GM12873 (cell line): Measurements from ENCODE around the gene LAMB1.

Experiments
- TF ChIP-seq, protein P1 (sequence below): IDR thresholded peaks from 2 replicates; pipeline ENCODE4 v1.5.1; 2012; ENCODE audit warnings: low read depth, mild to moderate bottlenecking, moderate library complexity, low read length, control low read depth; ENCODE audit not compliant: insufficient read depth; ENCODE audit errors: missing control alignments

Gene LAMB1

DNA sequence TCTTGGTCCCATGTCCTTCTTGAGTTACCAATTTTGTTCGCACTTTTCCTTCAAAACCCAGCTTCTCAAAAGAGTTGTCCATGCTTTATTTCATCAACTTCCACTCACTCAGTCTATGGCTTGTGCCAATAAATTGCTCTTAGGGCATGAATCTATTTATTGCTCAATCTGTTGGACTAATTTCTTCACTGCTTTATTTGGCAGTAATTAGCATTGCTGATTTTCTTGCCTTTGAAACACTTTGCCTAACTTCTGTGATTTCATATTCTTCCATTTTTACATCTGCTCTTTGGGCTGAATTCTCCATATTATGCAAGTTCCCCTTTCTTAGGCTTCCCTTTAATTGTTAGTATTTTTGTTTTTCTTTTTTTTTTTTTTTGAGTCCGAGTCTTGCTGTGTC lies 95.2 kb downstream of the LAMB1 start:
- TF ChIP-seq, protein P1, sequence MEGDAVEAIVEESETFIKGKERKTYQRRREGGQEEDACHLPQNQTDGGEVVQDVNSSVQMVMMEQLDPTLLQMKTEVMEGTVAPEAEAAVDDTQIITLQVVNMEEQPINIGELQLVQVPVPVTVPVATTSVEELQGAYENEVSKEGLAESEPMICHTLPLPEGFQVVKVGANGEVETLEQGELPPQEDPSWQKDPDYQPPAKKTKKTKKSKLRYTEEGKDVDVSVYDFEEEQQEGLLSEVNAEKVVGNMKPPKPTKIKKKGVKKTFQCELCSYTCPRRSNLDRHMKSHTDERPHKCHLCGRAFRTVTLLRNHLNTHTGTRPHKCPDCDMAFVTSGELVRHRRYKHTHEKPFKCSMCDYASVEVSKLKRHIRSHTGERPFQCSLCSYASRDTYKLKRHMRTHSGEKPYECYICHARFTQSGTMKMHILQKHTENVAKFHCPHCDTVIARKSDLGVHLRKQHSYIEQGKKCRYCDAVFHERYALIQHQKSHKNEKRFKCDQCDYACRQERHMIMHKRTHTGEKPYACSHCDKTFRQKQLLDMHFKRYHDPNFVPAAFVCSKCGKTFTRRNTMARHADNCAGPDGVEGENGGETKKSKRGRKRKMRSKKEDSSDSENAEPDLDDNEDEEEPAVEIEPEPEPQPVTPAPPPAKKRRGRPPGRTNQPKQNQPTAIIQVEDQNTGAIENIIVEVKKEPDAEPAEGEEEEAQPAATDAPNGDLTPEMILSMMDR, result no peak

DNA sequence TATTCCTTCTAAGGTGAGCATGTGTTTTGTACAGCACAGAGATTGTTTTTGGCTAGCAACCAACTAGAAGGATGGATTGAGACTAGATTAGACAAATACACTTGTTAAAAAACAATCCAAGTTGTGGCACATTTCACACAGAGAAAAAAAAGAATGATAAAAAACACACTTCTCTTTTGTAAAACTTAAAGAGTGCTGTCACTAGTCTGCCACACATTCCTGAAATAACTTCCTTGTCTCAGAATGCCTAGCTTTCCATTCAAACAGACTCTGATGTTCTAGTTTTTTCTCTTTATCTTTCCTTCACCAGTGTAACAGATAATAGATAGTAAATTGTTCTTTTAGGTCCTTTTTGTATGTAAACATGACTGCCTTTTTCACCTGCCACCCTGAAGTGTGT lies 100.6 kb downstream of the LAMB1 start:
- TF ChIP-seq, protein P1, result no peak

DNA sequence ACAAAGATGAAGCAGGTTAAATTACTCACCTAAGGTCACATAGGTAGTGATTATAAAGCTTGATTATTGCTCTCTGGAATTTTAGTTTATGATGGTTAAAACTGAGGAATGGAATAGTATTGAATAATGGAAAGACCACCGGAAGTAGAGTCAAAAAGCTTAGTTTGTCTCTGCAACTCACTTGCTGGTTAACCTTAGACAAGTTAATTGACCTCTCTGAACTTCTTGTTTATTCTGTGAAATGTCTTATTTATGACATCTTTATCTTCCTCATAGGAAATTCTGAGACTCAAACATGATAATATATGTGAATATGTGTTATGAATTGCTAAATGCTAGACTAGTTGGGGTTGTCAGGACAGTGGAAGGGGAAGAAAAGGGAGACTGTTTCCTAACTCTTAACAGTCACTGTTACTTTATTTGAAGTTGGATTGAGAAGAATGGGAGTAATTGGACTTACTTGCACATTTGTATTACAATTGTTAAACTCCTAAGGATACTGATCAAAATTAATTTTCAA lies 102.4 kb downstream of the LAMB1 start:
- TF ChIP-seq, protein P1, result no peak

DNA sequence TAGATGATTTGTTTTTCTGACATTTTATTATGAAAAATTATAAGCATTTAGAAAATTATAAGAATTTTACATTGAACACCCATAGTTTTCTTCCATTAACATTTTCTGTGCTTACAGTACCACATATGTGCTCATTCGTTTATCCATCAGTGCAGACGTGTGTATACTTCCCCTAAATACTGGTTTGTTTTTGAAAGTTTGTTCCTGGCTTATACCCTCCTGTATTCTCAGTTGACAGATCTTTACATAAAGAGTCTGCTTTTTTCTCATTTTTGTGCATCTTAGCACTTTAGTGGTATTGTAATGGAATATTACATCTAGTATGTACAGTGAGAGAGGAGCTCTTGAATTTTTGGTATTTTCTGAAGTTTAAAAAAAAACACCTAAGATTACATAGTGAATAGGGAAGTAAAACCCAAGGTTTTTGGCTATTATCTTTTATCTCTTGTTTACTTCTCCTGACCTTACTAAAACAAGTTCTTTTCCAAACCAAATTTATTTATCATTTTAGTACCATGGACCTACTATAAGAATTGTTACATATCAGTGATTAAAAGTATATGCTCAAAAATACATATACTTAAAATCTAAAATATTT lies 103.9 kb downstream of the LAMB1 start:
- TF ChIP-seq, protein P1, result no peak

DNA sequence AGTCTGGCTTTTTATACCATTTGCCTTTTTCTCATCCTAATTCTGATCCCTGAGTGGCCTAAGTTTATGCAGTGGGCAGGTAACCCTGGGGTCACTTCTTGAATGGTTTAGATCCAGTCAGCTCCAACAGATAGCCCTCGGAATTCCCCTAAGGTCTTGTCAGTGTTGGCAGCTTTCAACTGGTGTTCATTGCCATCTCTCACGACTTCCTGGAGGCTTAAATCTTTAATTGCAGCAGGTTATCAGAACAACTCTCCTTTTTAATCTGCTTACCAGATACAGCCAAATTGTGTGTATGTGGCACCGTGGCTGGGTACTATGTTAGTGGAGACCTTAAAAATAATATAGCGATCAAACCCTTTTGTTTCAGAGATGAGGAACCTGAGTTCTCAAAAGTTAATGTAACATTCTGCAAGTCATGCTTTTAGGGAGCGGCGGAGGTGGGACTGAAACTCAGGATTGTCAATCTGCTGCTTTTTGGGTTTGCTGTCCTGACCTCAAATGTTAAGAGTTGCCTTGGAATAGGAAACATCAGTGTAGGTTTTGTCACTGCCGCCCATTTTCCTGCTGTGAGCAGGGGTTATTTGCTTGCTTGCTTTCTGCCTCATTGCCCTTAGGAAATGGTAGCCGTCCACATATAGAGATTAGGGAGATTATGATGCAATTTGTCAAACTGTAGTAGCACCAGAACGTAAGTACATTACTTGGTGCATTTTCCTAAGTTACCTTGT lies 111.2 kb downstream of the LAMB1 start:
- TF ChIP-seq, protein P1, result no peak

DNA sequence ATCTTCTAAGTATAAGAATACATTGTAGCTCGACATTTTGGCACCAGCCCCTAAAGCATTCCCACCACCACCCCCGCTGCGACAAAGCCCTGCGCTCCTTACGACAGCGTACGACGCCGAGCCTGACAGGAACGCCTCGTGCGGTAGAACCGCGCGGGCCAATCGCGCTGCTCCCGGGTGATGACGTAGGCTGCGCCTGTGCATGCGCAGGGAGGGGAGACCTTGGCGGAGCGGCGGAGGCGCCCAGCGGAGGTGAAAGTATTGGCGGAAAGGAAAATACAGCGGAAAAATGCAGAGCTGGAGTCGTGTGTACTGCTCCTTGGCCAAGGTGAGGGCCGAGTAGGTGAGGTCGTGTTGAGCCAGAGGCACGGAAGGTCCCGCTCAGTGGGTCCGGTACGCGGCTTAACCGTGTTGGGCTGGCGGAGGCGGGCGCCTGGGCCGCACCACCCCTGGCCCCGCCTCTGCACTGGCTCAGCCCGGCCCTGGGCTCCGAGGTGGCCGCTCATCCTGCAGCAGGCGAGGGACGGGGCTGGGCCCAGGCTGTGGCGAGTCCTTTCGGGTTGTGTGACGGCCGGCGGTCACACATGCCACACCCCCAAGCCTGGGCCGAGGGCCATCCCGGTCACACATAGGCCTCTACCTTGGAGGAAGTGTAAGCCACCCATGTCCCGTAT lies 111.9 kb downstream of the LAMB1 start, which contains the start of gene DLD:
DLD (plus strand) TSS at position 222 of the 674 bp plus-strand sequence; CDS start at position 290, 68 bp downstream.
- TF ChIP-seq, protein P1, result no peak

DNA sequence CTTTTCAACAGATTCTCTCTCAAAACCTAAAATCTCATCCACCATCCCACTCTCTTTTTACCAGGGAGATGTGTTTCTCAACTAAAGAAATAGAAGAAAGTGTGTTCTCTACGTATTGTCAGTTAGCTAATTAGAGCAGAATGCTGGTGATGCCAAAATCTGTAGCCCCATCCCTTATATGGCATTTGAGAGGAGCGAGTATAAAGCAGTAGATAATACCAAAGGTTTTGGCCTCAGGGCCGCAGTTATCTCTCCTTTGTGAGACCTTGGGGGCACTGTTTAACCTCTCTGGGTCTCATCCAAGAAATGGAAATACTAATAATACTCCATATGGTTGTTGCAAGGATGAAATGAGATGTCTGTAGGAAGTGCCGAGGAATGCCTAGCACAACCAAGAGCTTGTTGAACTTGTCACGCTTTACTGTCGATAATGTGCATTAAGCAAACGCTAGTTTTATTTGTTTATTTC lies 112.4 kb downstream of the LAMB1 start:
- TF ChIP-seq, protein P1, result no peak
